Neuronal stem cell (in vitro differentiated cells): ENCODE measurements around the gene PLXNA4.

Experiments used
- DNase-seq: peaks from one replicate; pipeline ENCODE4 v3.0.0-alpha.2; 2013; ENCODE audit warnings: low spot score
- H2AFZ ChIP-seq: one replicate; pipeline ENCODE4 v1.6.1; 2013; ENCODE audit warnings: mild to moderate bottlenecking, low read length, inconsistent platforms
- H2AK5ac ChIP-seq: 2 replicates; pipeline ENCODE4 v1.6.1; 2013; ENCODE audit warnings: low read depth, mild to moderate bottlenecking, inconsistent platforms, low read length, moderate library complexity, mixed read lengths
- H2BK120ac ChIP-seq: 2 replicates; pipeline ENCODE4 v1.6.1; 2013; ENCODE audit warnings: low read depth, mild to moderate bottlenecking, inconsistent platforms, low read length, moderate library complexity, mixed read lengths
- H2BK12ac ChIP-seq: one replicate; pipeline ENCODE4 v1.6.1; 2013; ENCODE audit warnings: low read length, inconsistent platforms
- H2BK15ac ChIP-seq: 2 replicates; pipeline ENCODE4 v1.6.1; 2013; ENCODE audit warnings: mild to moderate bottlenecking, low read length, inconsistent platforms, mixed read lengths
- H2BK5ac ChIP-seq: one replicate; pipeline ENCODE4 v1.6.1; 2013; ENCODE audit warnings: inconsistent platforms, mild to moderate bottlenecking, low read length, moderate library complexity
- H3K14ac ChIP-seq: one replicate; pipeline ENCODE4 v1.6.1; 2013; ENCODE audit warnings: low read length, inconsistent platforms
- H3K18ac ChIP-seq: 2 replicates; pipeline ENCODE4 v1.6.1; 2013; ENCODE audit warnings: low read length, inconsistent platforms
- H3K23ac ChIP-seq: 2 replicates; pipeline ENCODE4 v1.6.1; 2013; ENCODE audit warnings: low read depth, mild to moderate bottlenecking, mixed read lengths, low read length, inconsistent platforms; ENCODE audit not compliant: poor library complexity
- H3K27ac ChIP-seq: replicated peaks from 3 replicates; pipeline ENCODE4 v1.5.1; 2013; ENCODE audit warnings: low read length, inconsistent platforms
- H3K27me3 ChIP-seq, 3 experiments: 2 replicates each; pipeline ENCODE4 v1.6.1; 2013; ENCODE audit warnings: low read length in 3 of 3, mild to moderate bottlenecking in 2 of 3, inconsistent platforms in 1 of 3, low read depth in 1 of 3, mixed read lengths in 1 of 3, moderate library complexity in 1 of 3; ENCODE audit not compliant: control insufficient read depth in 3 of 3, insufficient read depth in 3 of 3
- H3K36me3 ChIP-seq, 2 donors: replicated peaks in 1 of 2; 2 replicates each; pipeline ENCODE4 v1.6.1; 2013; ENCODE audit warnings: low read length in 2 of 2; ENCODE audit not compliant: control insufficient read depth in 2 of 2, insufficient read depth in 2 of 2
- H3K4ac ChIP-seq: 2 replicates; pipeline ENCODE4 v1.6.1; 2013; ENCODE audit warnings: inconsistent platforms, mild to moderate bottlenecking, low read length, moderate library complexity
- H3K4me1 ChIP-seq, 2 donors: 1 replicate in 1 of 2; 2 replicates in 1 of 2; pipeline ENCODE4 v1.6.1; 2013; ENCODE audit warnings: low read length in 2 of 2, low read depth in 1 of 2; ENCODE audit not compliant: control insufficient read depth in 2 of 2, insufficient read depth in 1 of 2
- H3K4me2 ChIP-seq: one replicate; pipeline ENCODE4 v1.6.1; 2013; ENCODE audit warnings: mild to moderate bottlenecking, low read length, inconsistent platforms; ENCODE audit not compliant: insufficient read depth, poor library complexity, severe bottlenecking
- H3K4me3 ChIP-seq, 2 donors: 2 replicates each; pipeline ENCODE4 v1.5.1; 2013; ENCODE audit warnings: low read length in 2 of 2, mild to moderate bottlenecking in 2 of 2, inconsistent platforms in 1 of 2, moderate library complexity in 1 of 2
- H3K79me1 ChIP-seq: one replicate; pipeline ENCODE4 v1.6.1; 2013; ENCODE audit warnings: low read depth, mild to moderate bottlenecking, inconsistent platforms, low read length, moderate library complexity
- H3K9ac ChIP-seq: one replicate; pipeline ENCODE4 v1.6.1; 2013; ENCODE audit warnings: mild to moderate bottlenecking, low read depth, low read length, inconsistent platforms; ENCODE audit not compliant: poor library complexity
- H3K9me3 ChIP-seq, 2 donors: replicated peaks in 1 of 2; 2 replicates each; pipeline versions ENCODE3 to v1.6.1; 2013; ENCODE audit warnings: low read length in 2 of 2, mild to moderate bottlenecking in 2 of 2, inconsistent platforms in 1 of 2, low read depth in 1 of 2, mixed read lengths in 1 of 2, moderate library complexity in 1 of 2; ENCODE audit not compliant: control insufficient read depth in 2 of 2, insufficient read depth in 1 of 2
- H4K8ac ChIP-seq: one replicate; pipeline ENCODE4 v1.6.1; 2013; ENCODE audit warnings: low read depth, mild to moderate bottlenecking, inconsistent platforms, low read length, moderate library complexity
- H4K91ac ChIP-seq: one replicate; pipeline ENCODE4 v1.6.1; 2013; ENCODE audit warnings: low read length, low read depth, mild to moderate bottlenecking, inconsistent platforms; ENCODE audit not compliant: poor library complexity
- WGBS, 2 donors: extraction: QIAGEN DNeasy Blood & Tissue Kit; methylation state at CpG; one replicate each; pipeline ENCODE4 v1.1.7; 2013; ENCODE audit warnings: missing lambda C conversion rate in 2 of 2, mixed read lengths in 1 of 2; ENCODE audit not compliant: insufficient read length in 2 of 2, insufficient replicate concordance in 1 of 2; ENCODE audit errors: extremely low coverage in 2 of 2; 5-methylcytosine and 5-hydroxymethylcytosine counted together

PLXNA4 gene

GRCh38 chr7:132557489-132558044, 18.7 kb downstream of the PLXNA4 start:
- Histone ChIP-seq H2BK12ac (no peak overlapping the region), H3K14ac (no peak overlapping the region), H3K18ac (no peak overlapping the region), H3K23ac (no peak overlapping the region), H3K79me1 (no peaks in the 10 kb centered on the region), H3K4ac (no peak overlapping the region), H3K4me3 (no peak overlapping the region), H2BK5ac (no peak overlapping the region), H3K9ac (no peak overlapping the region), H3K36me3 (no peaks in the 10 kb centered on the region), H3K27ac (no peak overlapping the region), H2BK15ac (no peak overlapping the region), H4K8ac (no peak overlapping the region), H2BK120ac (no peak overlapping the region), H2AK5ac (no peak overlapping the region), H3K27me3 (peaks cover 0 to 13% (median 0%) of the 10 kb centered on the region in 3 experiments), H3K9me3 (peaks cover 0 to 1% of the 10 kb centered on the region in 2 donors), H3K4me1 (no peaks in the 10 kb centered on the region), H4K91ac (no peak overlapping the region), H3K4me2 (no peak overlapping the region), H2AFZ (no peak overlapping the region)
- no CpG with 5 or more reads among the region's 3 CpGs for whole genome bisulfite sequencing, 2 donors
- no peak for DNase-seq

DNA sequence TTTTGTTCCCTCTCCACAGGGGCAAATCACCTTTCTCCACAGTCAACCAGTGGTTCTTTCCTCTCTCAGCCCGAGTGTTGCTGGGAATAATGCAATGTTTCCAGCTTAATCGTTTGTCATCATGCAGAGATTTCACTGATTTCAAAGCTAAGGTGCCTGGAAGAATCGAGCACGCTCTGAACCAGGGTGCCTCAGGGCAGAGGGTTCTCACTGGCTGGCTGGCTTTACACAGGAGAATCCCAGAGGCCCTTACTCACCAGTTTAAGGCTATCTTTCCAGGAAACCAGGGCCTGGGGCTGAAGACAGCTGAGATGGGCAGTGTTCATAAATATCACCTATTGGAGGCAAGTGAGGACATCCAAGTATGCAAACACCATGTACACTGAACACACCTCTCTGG, 21.8 kb downstream of the PLXNA4 start:
- no peak for DNase-seq
- Histone ChIP-seq H2BK15ac (no peak overlapping the region), H2BK120ac (no peak overlapping the region), H2BK12ac (no peak overlapping the region), H3K4me2 (no peak overlapping the region), H3K36me3 (no peaks in the 10 kb centered on the region), H3K18ac (no peak overlapping the region), H3K27me3 (no peaks in the 10 kb centered on the region), H2BK5ac (no peak overlapping the region), H3K79me1 (no peaks in the 10 kb centered on the region), H3K14ac (no peak overlapping the region), H4K8ac (no peak overlapping the region), H3K4ac (no peak overlapping the region), H3K9me3 (peaks cover 2 to 7% of the 10 kb centered on the region in 2 donors), H3K4me3 (no peak overlapping the region), H3K4me1 (peaks cover 0 to 4% of the 10 kb centered on the region in 2 donors), H2AK5ac (no peak overlapping the region), H3K9ac (no peak overlapping the region), H3K23ac (no peak overlapping the region), H3K27ac (no peak overlapping the region), H2AFZ (no peak overlapping the region), H4K91ac (no peak overlapping the region)
- WGBS, 2 donors, result no CpG with 5 or more reads among the region's 4 CpGs

DNA sequence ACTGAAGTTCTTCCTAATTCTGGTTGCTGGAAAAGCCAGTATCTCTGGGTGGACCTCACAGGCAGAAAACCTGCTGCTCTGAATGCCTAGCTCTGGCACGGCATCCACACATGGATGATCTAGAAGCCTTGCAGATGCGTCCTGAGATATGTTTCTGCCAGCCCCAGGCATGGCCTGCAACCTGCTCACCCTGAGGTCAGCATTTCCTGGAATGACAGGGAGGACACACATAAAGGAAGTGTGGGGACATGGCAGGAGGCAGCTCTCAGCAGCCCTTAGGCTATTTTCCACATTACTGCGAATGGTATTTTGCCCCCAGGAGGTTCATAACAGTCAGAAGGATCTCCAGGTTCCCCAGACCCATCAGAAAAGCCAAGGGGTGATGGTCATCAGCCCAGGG, 23.2 kb downstream of the PLXNA4 start:
- Histone ChIP-seq H3K27me3 (no peaks in the 10 kb centered on the region), H3K4me2 (no peak overlapping the region), H4K8ac (no peak overlapping the region), H3K79me1 (no peaks in the 10 kb centered on the region), H3K23ac (no peak overlapping the region), H3K18ac (no peak overlapping the region), H4K91ac (no peak overlapping the region), H3K27ac (no peak overlapping the region), H3K4me1 (peaks cover 0 to 6% of the 10 kb centered on the region in 2 donors), H3K14ac (no peak overlapping the region), H2BK15ac (no peak overlapping the region), H3K36me3 (no peaks in the 10 kb centered on the region), H3K9me3 (peaks cover 2 to 7% of the 10 kb centered on the region in 2 donors), H3K9ac (no peak overlapping the region), H3K4ac (no peak overlapping the region), H2AK5ac (no peak overlapping the region), H3K4me3 (no peak overlapping the region), H2BK5ac (no peak overlapping the region), H2AFZ (no peak overlapping the region), H2BK120ac (no peak overlapping the region), H2BK12ac (no peak overlapping the region)
- no peak for DNase-seq
- WGBS, 2 donors, result no CpG with 5 or more reads among the region's 3 CpGs

DNA sequence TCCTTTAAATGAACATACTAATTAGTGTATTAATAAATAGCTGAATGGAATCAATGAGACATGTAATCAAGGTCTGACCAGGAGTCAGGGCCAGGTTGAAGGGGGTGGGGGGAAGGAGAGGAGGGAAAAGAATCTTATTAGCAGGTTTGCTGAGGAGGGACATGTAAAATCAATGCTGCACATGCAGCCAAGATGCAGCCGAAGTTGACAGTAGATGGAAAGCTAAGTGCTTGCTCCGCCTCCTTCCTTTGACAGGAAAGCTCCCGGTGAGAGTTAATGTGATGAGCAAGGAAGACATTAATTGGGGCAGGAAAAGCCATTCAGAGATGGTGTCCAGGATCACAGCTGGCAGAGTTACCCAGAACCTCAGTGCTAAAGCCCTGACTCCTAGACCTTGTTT, 24.4 kb downstream of the PLXNA4 start:
- Histone ChIP-seq H3K79me1 (no peaks in the 10 kb centered on the region), H3K4ac (no peak overlapping the region), H3K18ac (no peak overlapping the region), H3K36me3 (no peaks in the 10 kb centered on the region), H2BK5ac (no peak overlapping the region), H3K4me1 (peaks cover 0 to 11% of the 10 kb centered on the region in 2 donors), H3K14ac (no peak overlapping the region), H2BK120ac (no peak overlapping the region), H3K4me3 (no peak overlapping the region), H2BK15ac (no peak overlapping the region), H3K4me2 (no peak overlapping the region), H3K9me3 (peaks cover 2 to 7% of the 10 kb centered on the region in 2 donors), H4K91ac (no peak overlapping the region), H3K23ac (no peak overlapping the region), H3K9ac (no peak overlapping the region), H3K27ac (no peak overlapping the region), H2AFZ (no peak overlapping the region), H4K8ac (no peak overlapping the region), H2BK12ac (no peak overlapping the region), H3K27me3 (no peaks in the 10 kb centered on the region), H2AK5ac (no peak overlapping the region)
- no CpG with 5 or more reads among the region's 3 CpGs for WGBS, 2 donors
- no peak for DNase-seq
